ENCODE data around the gene CARD19.

GRCh38 chr9:93084471-93084881 lies 11.5 kb upstream of the CARD19 start:
- TF ChIP-seq POLR2A (IDR thresholded peaks at IDR 0.05), result no peak
- TF ChIP-seq, protein P1, sequence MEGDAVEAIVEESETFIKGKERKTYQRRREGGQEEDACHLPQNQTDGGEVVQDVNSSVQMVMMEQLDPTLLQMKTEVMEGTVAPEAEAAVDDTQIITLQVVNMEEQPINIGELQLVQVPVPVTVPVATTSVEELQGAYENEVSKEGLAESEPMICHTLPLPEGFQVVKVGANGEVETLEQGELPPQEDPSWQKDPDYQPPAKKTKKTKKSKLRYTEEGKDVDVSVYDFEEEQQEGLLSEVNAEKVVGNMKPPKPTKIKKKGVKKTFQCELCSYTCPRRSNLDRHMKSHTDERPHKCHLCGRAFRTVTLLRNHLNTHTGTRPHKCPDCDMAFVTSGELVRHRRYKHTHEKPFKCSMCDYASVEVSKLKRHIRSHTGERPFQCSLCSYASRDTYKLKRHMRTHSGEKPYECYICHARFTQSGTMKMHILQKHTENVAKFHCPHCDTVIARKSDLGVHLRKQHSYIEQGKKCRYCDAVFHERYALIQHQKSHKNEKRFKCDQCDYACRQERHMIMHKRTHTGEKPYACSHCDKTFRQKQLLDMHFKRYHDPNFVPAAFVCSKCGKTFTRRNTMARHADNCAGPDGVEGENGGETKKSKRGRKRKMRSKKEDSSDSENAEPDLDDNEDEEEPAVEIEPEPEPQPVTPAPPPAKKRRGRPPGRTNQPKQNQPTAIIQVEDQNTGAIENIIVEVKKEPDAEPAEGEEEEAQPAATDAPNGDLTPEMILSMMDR (IDR thresholded peaks at IDR 0.05), result no peak
